ENCODE results near the gene HIVEP3.

The HIVEP3 gene

GRCh38 chr1:41892301-41892781, 26.4 kb downstream of the HIVEP3 start:
- no peak for DNase-seq

GRCh38 chr1:41891199-41891896, 27.4 kb downstream of the HIVEP3 start:
- DNase-seq = no peak

- DNase-seq = peak; percentile 62 to 93
Measured at GRCh38 chr1:41890825-41891198, 27.9 kb downstream of the HIVEP3 start.

- DNase-seq = no peak
Measured at GRCh38 chr1:41889506-41890414, 29.0 kb downstream of the HIVEP3 start.

GRCh38 chr1:41888756-41889155, 30.0 kb downstream of the HIVEP3 start:
- no peak for DNase-seq

GRCh38 chr1:41887365-41887764, 31.4 kb downstream of the HIVEP3 start:
- no peak for DNase-seq

- DNase-seq = peak in 1 of 2 experiments; percentile 31
Measured at GRCh38 chr1:41884256-41885230, 34.2 kb downstream of the HIVEP3 start.

GRCh38 chr1:41883507-41883906, 35.2 kb downstream of the HIVEP3 start:
- DNase-seq = no peak

GRCh38 chr1:41882486-41882885, 36.2 kb downstream of the HIVEP3 start:
- no peak for DNase-seq

GRCh38 chr1:41882068-41882477, 36.6 kb downstream of the HIVEP3 start:
- DNase-seq = no peak

GRCh38 chr1:41880950-41881885, 37.5 kb downstream of the HIVEP3 start:
- DNase-seq = no peak

GRCh38 chr1:41880261-41880660, 38.5 kb downstream of the HIVEP3 start:
- DNase-seq = no peak

GRCh38 chr1:41879617-41880016, 39.1 kb downstream of the HIVEP3 start:
- DNase-seq = no peak

- no peak for DNase-seq
Measured at GRCh38 chr1:41878911-41879310, 39.8 kb downstream of the HIVEP3 start.

GRCh38 chr1:41878495-41878894, 40.2 kb downstream of the HIVEP3 start:
- no peak for DNase-seq

GRCh38 chr1:41876576-41877445, 41.9 kb downstream of the HIVEP3 start:
- DNase-seq = no peak

- DNase-seq = no peak
Measured at GRCh38 chr1:41875487-41875886, 43.2 kb downstream of the HIVEP3 start.

GRCh38 chr1:41874903-41875411, 43.8 kb downstream of the HIVEP3 start:
- no peak for DNase-seq

- DNase-seq = no peak
Measured at GRCh38 chr1:41874151-41874719, 44.5 kb downstream of the HIVEP3 start.

- DNase-seq = no peak
Measured at GRCh38 chr1:41872074-41872473, 46.6 kb downstream of the HIVEP3 start.
